AG09309 (cell line): ENCODE results near the gene TMEM51.
A peak's percentile ranks its signal among the peaks of the same experiment; 100 is the strongest.

Source experiments
- DNase-seq: peaks from one replicate; pipeline ENCODE4 v3.0.0-alpha.2; 2010; ENCODE audit warnings: low read depth
- H3K4me3 ChIP-seq: 2 replicates; pipeline ENCODE4 v1.5.1; 2011; ENCODE audit warnings: mild to moderate bottlenecking, low read depth, low read length, moderate library complexity; ENCODE audit not compliant: control insufficient read depth
- CTCF ChIP-seq: IDR thresholded peaks from 2 replicates; pipeline ENCODE4 v1.5.1; 2011; ENCODE audit warnings: mild to moderate bottlenecking, low read depth, low read length, inconsistent platforms; ENCODE audit not compliant: insufficient read depth, control insufficient read depth; ENCODE audit errors: missing control alignments

Gene TMEM51

GRCh38 chr1:15243275-15244043 lies 89.9 kb downstream of the TMEM51 start:
- no peak for TF ChIP-seq CTCF
- H3K4me3 ChIP-seq = no peak overlapping the region
- no peak for DNase-seq

- H3K4me3 ChIP-seq = no peak overlapping the region
- TF ChIP-seq CTCF = no peak
- DNase-seq = no peak
Observed at GRCh38 chr1:15244813-15245212, 91.3 kb downstream of the TMEM51 start.

GRCh38 chr1:15245593-15246360 lies 92.2 kb downstream of the TMEM51 start:
- no peak for TF ChIP-seq CTCF
- DNase-seq = no peak
- no peak overlapping the region for H3K4me3 ChIP-seq

- no peak for TF ChIP-seq CTCF
- DNase-seq = no peak
- peak within 1 kb of the TSS; percentile 13 for H3K4me3 ChIP-seq
Observed at GRCh38 chr1:15246960-15247614, 93.5 kb downstream of the TMEM51 start, which contains the start of gene FHAD1. Gene FHAD1, plus strand, starts transcription at chr1:15247223. Its CDS starts 4,562 bp downstream, at chr1:15251785.

- no peak for TF ChIP-seq CTCF
- no peak overlapping the region for H3K4me3 ChIP-seq
- no peak for DNase-seq
Observed at GRCh38 chr1:15248216-15248615, 94.7 kb downstream of the TMEM51 start.

GRCh38 chr1:15249081-15249480 lies 95.5 kb downstream of the TMEM51 start:
- no peak for TF ChIP-seq CTCF
- no peak overlapping the region for H3K4me3 ChIP-seq
- no peak for DNase-seq
